Neural cell (in vitro differentiated cells): Measurements from ENCODE around the gene HEYL.

ENCODE experiments used
- CTCF ChIP-seq: fragments of 450-650 bp; IDR thresholded peaks from 2 replicates; pipeline ENCODE4 v1.5.1; 2014; ENCODE audit warnings: antibody characterized with exemption, mild to moderate bottlenecking, moderate library complexity; ENCODE audit not compliant: poor library complexity, severe bottlenecking
- EZH2 ChIP-seq: fragments of 200-600, 300-800 bp; shearing (Covaris generic), sonication (generic); IDR thresholded peaks from 2 replicates; pipeline ENCODE4 v1.6.1; 2014; ENCODE audit warnings: antibody characterized with exemption, low read length, borderline replicate concordance, mild to moderate bottlenecking; ENCODE audit not compliant: insufficient read depth, poor library complexity, severe bottlenecking

- no peak for TF ChIP-seq EZH2
- TF ChIP-seq CTCF, result no peak
Measured at GRCh38 chr1:39643705-39644104, 4.3 kb upstream of the HEYL start.
